DMS114 treated with DMSO at 0.1 percent for 48 hours (cell line): ENCODE data around the gene PLXNB2.

ENCODE experiments used
- DNase-seq: peaks from one replicate; lab custom pipeline; 2025; ENCODE audit not compliant: unreplicated experiment; lab: John Stamatoyannopoulos, UW

Gene PLXNB2

DNA sequence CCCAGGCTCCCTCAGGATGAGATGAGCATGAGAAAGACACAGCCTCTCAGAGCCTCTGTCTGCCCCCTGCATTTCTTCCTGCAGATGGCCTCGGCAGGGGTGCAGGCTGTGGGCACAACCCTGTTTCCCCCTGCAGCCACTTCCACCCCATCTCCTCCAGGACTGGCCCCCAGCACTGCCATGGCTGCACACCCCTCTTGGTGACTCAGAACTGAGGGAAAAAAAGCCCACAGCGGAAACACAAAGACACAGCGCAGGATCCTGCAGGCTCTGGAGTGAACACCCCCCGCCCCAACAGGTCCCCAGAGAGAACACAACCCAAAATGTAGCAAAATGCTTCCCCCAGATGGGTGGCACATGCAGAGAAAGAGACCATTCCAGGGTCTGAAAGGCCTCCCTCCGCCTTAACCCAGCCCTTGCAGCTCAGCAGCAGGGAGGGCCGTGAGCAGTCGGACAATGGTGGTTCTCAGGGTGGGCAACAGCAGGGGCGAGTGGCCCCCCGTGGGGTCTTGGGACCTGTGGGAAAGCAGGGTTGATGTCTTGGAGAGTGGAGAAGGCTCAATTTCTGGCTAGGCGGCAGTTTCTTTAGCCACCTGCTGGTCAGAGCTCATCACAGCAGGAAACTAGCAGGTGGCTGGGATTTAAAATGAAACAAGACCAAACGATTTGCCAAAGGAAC lies 70.6 kb downstream of the PLXNB2 start:
- DNase-seq = no peak

DNA sequence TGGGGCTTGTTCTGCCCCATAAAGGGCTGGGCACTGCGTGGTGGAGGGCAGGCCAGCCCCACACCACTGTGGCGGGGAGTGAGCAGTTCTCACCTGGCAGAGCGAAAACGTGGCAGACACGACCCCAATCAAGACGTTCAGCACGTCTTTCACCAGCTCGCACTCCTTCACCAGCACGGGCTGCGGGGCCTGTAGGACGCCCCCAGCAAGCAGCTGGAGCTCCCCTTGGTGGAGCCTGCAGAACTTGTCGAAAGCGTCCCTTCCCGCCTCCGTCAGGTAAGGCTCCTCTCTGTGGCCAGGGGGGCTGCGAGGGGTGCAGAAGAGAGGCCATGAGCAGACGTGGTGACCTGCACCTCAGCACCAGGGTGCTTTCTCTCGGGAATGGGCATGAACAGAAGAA lies 74.2 kb downstream of the PLXNB2 start:
- no peak for DNase-seq

- no peak for DNase-seq
Observed at GRCh38 chr22:50232481-50233151, 74.8 kb downstream of the PLXNB2 start.

- no peak for DNase-seq
Observed at GRCh38 chr22:50229370-50229769, 78.1 kb downstream of the PLXNB2 start.

GRCh38 chr22:50228366-50228765 lies 79.1 kb downstream of the PLXNB2 start:
- DNase-seq = no peak

DNA sequence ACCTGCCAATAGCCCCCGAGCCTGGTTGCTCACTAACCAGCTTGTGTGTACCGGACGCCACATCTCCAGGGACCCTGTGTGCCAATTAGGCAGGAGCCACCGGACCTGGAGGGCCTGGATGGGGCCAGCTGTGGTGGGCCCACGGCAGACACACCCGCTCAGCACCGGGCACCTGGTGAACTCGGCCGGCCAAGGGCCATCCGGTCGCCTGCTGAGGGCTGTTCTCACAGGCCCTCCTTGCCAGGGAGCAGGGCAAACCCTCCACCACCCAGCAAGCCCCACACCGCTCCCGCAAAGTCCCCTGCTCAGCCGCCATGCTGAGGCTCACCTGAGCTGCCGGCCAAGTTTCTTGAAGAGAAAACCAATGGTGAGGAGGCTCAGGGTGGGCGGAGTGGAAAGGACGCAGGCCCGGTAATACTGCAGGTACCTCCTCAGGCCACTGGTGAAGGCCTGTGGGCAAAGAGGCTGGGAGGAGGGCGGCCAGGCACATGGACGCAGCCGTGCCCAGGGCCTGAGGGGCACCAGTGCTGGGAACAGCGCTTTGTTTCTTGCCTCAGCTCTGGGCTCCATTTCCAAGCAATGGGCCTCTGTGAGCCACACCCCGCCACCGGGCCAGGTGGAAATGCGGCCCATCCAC lies 79.7 kb downstream of the PLXNB2 start:
- DNase-seq = no peak

DNA sequence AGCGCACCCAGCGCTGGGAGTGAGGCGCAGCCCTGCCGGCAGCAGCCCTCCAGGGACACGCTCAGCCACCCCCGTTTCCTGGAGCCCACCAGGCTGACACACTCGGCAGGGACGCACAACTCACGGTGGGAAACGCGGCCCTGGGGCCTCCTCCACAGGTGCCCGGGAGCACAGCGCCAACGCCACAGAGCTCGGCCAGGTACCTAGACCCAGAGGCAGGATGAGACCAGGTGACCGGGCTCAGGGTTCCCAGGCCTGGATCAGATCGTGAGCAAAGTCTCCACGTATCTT lies 80.6 kb downstream of the PLXNB2 start:
- DNase-seq = no peak

DNA sequence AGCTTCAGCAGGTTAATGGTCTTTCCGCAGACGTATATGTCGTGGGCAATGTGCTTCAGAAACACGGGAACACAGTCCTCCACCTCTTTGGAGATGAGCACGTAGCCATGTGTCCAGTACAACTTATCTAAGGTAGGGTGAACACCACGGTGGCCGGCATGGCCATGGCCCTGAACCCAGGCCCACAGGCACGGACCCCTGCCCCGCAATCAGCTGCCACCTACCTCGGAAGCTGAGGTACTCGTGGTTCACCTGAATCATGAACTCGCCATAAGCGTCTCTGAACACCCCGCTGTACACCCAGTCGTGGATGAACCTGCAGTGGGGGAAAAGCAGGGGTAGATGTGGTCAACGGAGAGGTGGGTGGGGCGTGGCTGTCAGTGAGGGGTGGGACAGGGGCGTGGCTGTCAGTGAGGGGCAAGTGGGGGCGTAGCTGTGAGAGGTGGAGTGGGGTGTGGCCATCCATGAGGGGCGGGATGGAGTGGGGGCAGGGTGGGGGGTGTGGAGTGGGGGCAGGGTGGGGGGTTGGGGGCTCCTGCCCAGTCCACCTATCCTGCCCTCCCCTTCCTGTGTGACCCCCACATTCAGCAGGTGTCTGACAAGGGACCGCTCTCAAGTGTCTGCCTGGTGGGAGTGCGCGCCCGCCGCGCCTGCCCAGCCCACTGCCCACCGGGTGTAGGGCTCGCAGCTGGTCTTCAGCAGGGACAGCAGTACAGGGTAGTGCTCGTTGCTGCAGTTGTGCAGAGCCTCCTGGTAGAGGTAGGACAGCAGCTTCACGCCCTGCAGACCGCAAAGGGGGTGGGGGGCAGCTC lies 81.2 kb downstream of the PLXNB2 start:
- no peak for DNase-seq

DNA sequence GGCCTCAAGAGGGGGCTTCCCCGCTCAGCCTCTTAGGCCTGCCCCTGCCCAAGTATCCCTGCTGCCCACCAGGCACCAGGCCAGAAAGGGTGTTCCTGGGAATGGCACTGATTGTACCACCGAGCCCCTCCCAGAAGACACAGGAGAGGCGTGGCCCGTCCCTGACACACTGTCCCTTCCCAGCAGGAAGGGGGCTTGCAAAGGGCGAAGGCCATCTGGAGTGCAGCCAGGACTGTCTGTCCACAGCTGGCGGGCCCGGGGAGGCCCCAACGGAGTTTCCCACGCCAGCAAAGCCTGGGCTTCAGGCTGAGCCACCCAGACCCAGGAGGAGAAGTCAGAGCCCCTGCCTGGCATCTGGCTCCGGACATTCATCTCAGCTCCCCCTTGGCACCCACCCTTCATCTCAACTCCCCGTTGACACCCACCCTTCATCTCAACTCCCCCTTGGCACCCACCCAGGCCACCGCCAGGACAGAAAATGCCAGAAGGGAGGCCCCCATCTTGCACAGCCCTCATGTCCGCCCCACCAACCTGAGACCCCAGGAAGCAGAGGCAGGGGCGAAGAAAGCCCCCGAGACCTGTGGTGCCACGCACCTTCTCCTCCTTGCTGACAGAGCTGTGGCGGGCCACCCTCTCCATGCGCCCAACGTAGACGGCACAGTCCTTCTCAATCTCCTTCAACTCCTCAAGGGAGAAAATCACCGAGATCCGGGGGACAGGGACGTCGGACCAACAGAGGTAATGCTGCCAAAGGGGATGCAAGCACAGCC lies 82.1 kb downstream of the PLXNB2 start:
- DNase-seq = no peak
